Tibial nerve (tissue), 4 donors: ENCODE data around the gene XPO5. TPM values are rescaled to one million over a fixed set of nuclear protein-coding genes. Genes with fewer than 3 reads are reported as not detected.
"Not testable (repeated sequence)": the region's sequence is repeated elsewhere in the genome, so short reads cannot be mapped to it uniquely, and the experiment has no call there.

Experiments used
- DNase-seq, 2 donors: peaks; one replicate each; pipeline ENCODE4 v3.0.0-alpha.2; 2019; ENCODE audit warnings: low spot score in 2 of 2
- H3K27ac ChIP-seq, 4 donors: fragments of 200-600 bp; sonication (generic) in 3 of 4; one replicate each; pipeline ENCODE4 v1.5.1; 2017 to 2019; ENCODE audit warnings: mild to moderate bottlenecking in 1 of 4
- H3K27me3 ChIP-seq, 2 donors: fragments of 200-600 bp; sonication (generic) in 1 of 2; one replicate each; pipeline versions ENCODE4 v1.5.1 to v1.6.0; 2017 to 2019
- H3K36me3 ChIP-seq, 3 donors: fragments of 200-600 bp; sonication (generic); one replicate each; pipeline ENCODE4 v1.5.1; 2018 to 2019
- H3K4me1 ChIP-seq, 4 donors: fragments of 200-600 bp; sonication (generic) in 3 of 4; one replicate each; pipeline ENCODE4 v1.5.1; 2017 to 2019
- H3K4me3 ChIP-seq, 4 donors: fragments of 200-600 bp; sonication (generic) in 3 of 4; one replicate each; pipeline ENCODE4 v1.5.1; 2017 to 2019; ENCODE audit warnings: mild to moderate bottlenecking in 1 of 4, moderate library complexity in 1 of 4
- H3K9me3 ChIP-seq, 4 donors: fragments of 200-600 bp; sonication (generic) in 3 of 4; one replicate each; pipeline ENCODE4 v1.5.1; 2017 to 2019
- CTCF ChIP-seq, 5 experiments: fragments of 200-600 bp in 3 of 5; fragments of 450-650 bp in 2 of 5; sonication (generic) in 3 of 5; IDR thresholded peaks; one replicate each; pipeline ENCODE4 v1.5.1; 2016 to 2019; ENCODE audit warnings: antibody characterized with exemption in 5 of 5, mild to moderate bottlenecking in 3 of 5, moderate library complexity in 2 of 5
- EP300 ChIP-seq, 2 donors: sonication (generic); formaldehyde crosslinking; IDR thresholded peaks; one replicate each; pipeline ENCODE4 v1.6.1; 2017; ENCODE audit warnings: antibody characterized with exemption in 2 of 2, mild to moderate bottlenecking in 1 of 2
- POLR2A ChIP-seq, 2 donors: fragments of 450-650 bp; IDR thresholded peaks; one replicate each; pipeline ENCODE4 v1.6.1; 2017; ENCODE audit warnings: antibody characterized with exemption in 2 of 2, mild to moderate bottlenecking in 2 of 2, moderate library complexity in 2 of 2
- WGBS, 2 donors: methylation state at CpG; one replicate each; pipeline ENCODE4 v1.1.5; 2018; 5-methylcytosine and 5-hydroxymethylcytosine counted together
- total RNA-seq, 4 donors: library from RNA; depleted of rRNA; stranded (reverse); fragments of >200 nt; gene quantifications; one replicate each; pipeline ENCODE4 v1.1.0, GENCODE V29; 2016

The XPO5 gene
- total RNA-seq, 4 donors from 2014 or later: 12.5 to 38.3 (median 32.8) TPM

- Histone ChIP-seq H3K9me3 (no peaks in the 10 kb centered on the region), H3K36me3 (peaks cover 0 to 62% (median 0%) of the 10 kb centered on the region in 3 donors), H3K4me1 (peaks cover 0 to 18% (median 3%) of the 10 kb centered on the region in 4 donors), H3K27ac (no peak overlapping the region), H3K4me3 (no peak overlapping the region), H3K27me3 (no peaks in the 10 kb centered on the region)
- TF ChIP-seq POLR2A (IDR thresholded peaks at IDR 0.05): no peak
- TF ChIP-seq CTCF (IDR thresholded peaks at IDR 0.05): no peak
- 91 to 92% methylated on average over 5 of the region's 5 CpGs for WGBS, 2 donors
- DNase-seq: no peak
Observed at GRCh38 chr6:43570876-43571441, 4.9 kb downstream of the XPO5 start.

- H3K36me3 ChIP-seq: peaks cover 0 to 100% (median 17%) of the 10 kb centered on the region in 3 donors
Observed at GRCh38 chr6:43559328-43559727, 16.5 kb downstream of the XPO5 start.

GRCh38 chr6:43557620-43558019 lies 18.2 kb downstream of the XPO5 start:
- not testable (repeated sequence) for H3K9me3 ChIP-seq, H3K4me1 ChIP-seq, H3K27me3 ChIP-seq, H3K4me3 ChIP-seq, H3K27ac ChIP-seq, DNase-seq
- 96 to 99% methylated on average over 7 of the region's 7 CpGs for WGBS, 2 donors
- peaks cover 0 to 100% (median 12%) of the 10 kb centered on the region in 3 donors for H3K36me3 ChIP-seq

More at GRCh38 chr6:43559328-43559727, 16.5 kb downstream of the XPO5 start:
- TF ChIP-seq EP300 (IDR thresholded peaks at IDR 0.05) (no peak), POLR2A (IDR thresholded peaks at IDR 0.05) (no peak), CTCF (IDR thresholded peaks at IDR 0.05) (no peak)
- H3K27ac ChIP-seq: no peak overlapping the region
- DNase-seq: no peak
- no peaks in the 10 kb centered on the region for H3K9me3 ChIP-seq
- H3K4me1 ChIP-seq: no peaks in the 10 kb centered on the region
- no peaks in the 10 kb centered on the region for H3K27me3 ChIP-seq
- no peak overlapping the region for H3K4me3 ChIP-seq

- TF ChIP-seq CTCF (IDR thresholded peaks at IDR 0.05) (no peak), EP300 (IDR thresholded peaks at IDR 0.05) (no peak), POLR2A (IDR thresholded peaks at IDR 0.05) (no peak)
- 90 to 93% methylated on average over 3 of the region's 3 CpGs for WGBS, 2 donors
- H3K36me3 ChIP-seq: peaks cover 2 to 100% (median 16%) of the 10 kb centered on the region in 3 donors
Observed at GRCh38 chr6:43547222-43547621, 28.6 kb downstream of the XPO5 start.

GRCh38 chr6:43544461-43544860 lies 31.4 kb downstream of the XPO5 start:
- Histone ChIP-seq H3K9me3 (no peaks in the 10 kb centered on the region), H3K36me3 (peaks cover 2 to 100% (median 6%) of the 10 kb centered on the region in 3 donors), H3K27me3 (no peaks in the 10 kb centered on the region), H3K4me3 (no peak overlapping the region), H3K27ac (no peak overlapping the region), H3K4me1 (no peaks in the 10 kb centered on the region)
- 61 to 63% methylated on average over 4 of the region's 4 CpGs for WGBS, 2 donors
- TF ChIP-seq CTCF (IDR thresholded peaks at IDR 0.05) (no peak), POLR2A (IDR thresholded peaks at IDR 0.05) (no peak)
- no peak for DNase-seq

More at GRCh38 chr6:43547222-43547621, 28.6 kb downstream of the XPO5 start:
- H3K27me3 ChIP-seq: no peaks in the 10 kb centered on the region
- H3K9me3 ChIP-seq: no peaks in the 10 kb centered on the region
- no peak overlapping the region for H3K27ac ChIP-seq
- DNase-seq: no peak
- no peaks in the 10 kb centered on the region for H3K4me1 ChIP-seq
- no peak overlapping the region for H3K4me3 ChIP-seq
